ENCODE measurements around the gene KNSTRN.

KNSTRN gene

GRCh38 chr15:40345867-40346578 is 36.5 kb upstream of the KNSTRN start:
- no peak overlapping the region for H3K4me3 ChIP-seq (ENCODE audit: low read depth in 1 of 5, low read length in 5 of 5)
- H3K9ac ChIP-seq (ENCODE audit: low read length in 5 of 5): no peak overlapping the region
- H3K27me3 ChIP-seq (ENCODE audit: control insufficient read depth in 5 of 5, insufficient read depth in 4 of 5, low read length in 5 of 5): peaks cover 0 to 5% (median 0%) of the 10 kb centered on the region in 5 donors
- no peak overlapping the region for H3K27ac ChIP-seq (ENCODE audit: low read depth, low read length)
- H3K9me3 ChIP-seq (ENCODE audit: control insufficient read depth in 5 of 5, low read length in 5 of 5): no peaks in the 10 kb centered on the region
- peaks cover 3 to 26% (median 21%) of the 10 kb centered on the region in 5 donors for H3K4me1 ChIP-seq (ENCODE audit: control insufficient read depth in 5 of 5, insufficient read depth in 5 of 5, low read length in 5 of 5)
- H3K36me3 ChIP-seq (ENCODE audit: control insufficient read depth in 5 of 5, insufficient read depth in 5 of 5, low read length in 5 of 5): no peaks in the 10 kb centered on the region

- Histone ChIP-seq H3K9me3 (ENCODE audit: control insufficient read depth in 5 of 5, low read length in 5 of 5) (no peaks in the 10 kb centered on the region), H3K4me3 (ENCODE audit: low read depth in 1 of 5, low read length in 5 of 5) (no peak overlapping the region), H3K9ac (ENCODE audit: low read length in 5 of 5) (no peak overlapping the region), H3K27me3 (ENCODE audit: control insufficient read depth in 5 of 5, insufficient read depth in 4 of 5, low read length in 5 of 5) (peaks cover 0 to 5% (median 0%) of the 10 kb centered on the region in 5 donors), H3K27ac (ENCODE audit: low read depth, low read length) (no peak overlapping the region), H3K36me3 (ENCODE audit: control insufficient read depth in 5 of 5, insufficient read depth in 5 of 5, low read length in 5 of 5) (no peaks in the 10 kb centered on the region), H3K4me1 (ENCODE audit: control insufficient read depth in 5 of 5, insufficient read depth in 5 of 5, low read length in 5 of 5) (peaks cover 2 to 22% (median 17%) of the 10 kb centered on the region in 5 donors)
Observed at GRCh38 chr15:40346579-40347558, 35.7 kb upstream of the KNSTRN start.

GRCh38 chr15:40347559-40348473 is 34.7 kb upstream of the KNSTRN start:
- H3K27ac ChIP-seq (ENCODE audit: low read depth, low read length): no peak overlapping the region
- no peak overlapping the region for H3K4me3 ChIP-seq (ENCODE audit: low read depth in 1 of 5, low read length in 5 of 5)
- no peaks in the 10 kb centered on the region for H3K9me3 ChIP-seq (ENCODE audit: control insufficient read depth in 5 of 5, low read length in 5 of 5)
- H3K27me3 ChIP-seq (ENCODE audit: control insufficient read depth in 5 of 5, insufficient read depth in 4 of 5, low read length in 5 of 5): peaks cover 0 to 5% (median 0%) of the 10 kb centered on the region in 5 donors
- no peak overlapping the region for H3K9ac ChIP-seq (ENCODE audit: low read length in 5 of 5)
- H3K4me1 ChIP-seq (ENCODE audit: control insufficient read depth in 5 of 5, insufficient read depth in 5 of 5, low read length in 5 of 5): peaks cover 2 to 20% (median 14%) of the 10 kb centered on the region in 5 donors
- no peaks in the 10 kb centered on the region for H3K36me3 ChIP-seq (ENCODE audit: control insufficient read depth in 5 of 5, insufficient read depth in 5 of 5, low read length in 5 of 5)

GRCh38 chr15:40348474-40348870 is 34.0 kb upstream of the KNSTRN start:
- peaks cover 0 to 14% (median 8%) of the 10 kb centered on the region in 5 donors for H3K4me1 ChIP-seq (ENCODE audit: control insufficient read depth in 5 of 5, insufficient read depth in 5 of 5, low read length in 5 of 5)
- no peak overlapping the region for H3K27ac ChIP-seq (ENCODE audit: low read depth, low read length)
- H3K9me3 ChIP-seq (ENCODE audit: control insufficient read depth in 5 of 5, low read length in 5 of 5): no peaks in the 10 kb centered on the region
- H3K27me3 ChIP-seq (ENCODE audit: control insufficient read depth in 5 of 5, insufficient read depth in 4 of 5, low read length in 5 of 5): peaks cover 0 to 7% (median 0%) of the 10 kb centered on the region in 5 donors
- no peaks in the 10 kb centered on the region for H3K36me3 ChIP-seq (ENCODE audit: control insufficient read depth in 5 of 5, insufficient read depth in 5 of 5, low read length in 5 of 5)
- H3K4me3 ChIP-seq (ENCODE audit: low read depth in 1 of 5, low read length in 5 of 5): no peak overlapping the region
- H3K9ac ChIP-seq (ENCODE audit: low read length in 5 of 5): no peak overlapping the region

GRCh38 chr15:40349163-40349562 is 33.4 kb upstream of the KNSTRN start:
- no peak overlapping the region for H3K9ac ChIP-seq (ENCODE audit: low read length in 5 of 5)

GRCh38 chr15:40352281-40352901 is 30.1 kb upstream of the KNSTRN start:
- Histone ChIP-seq H3K9ac (ENCODE audit: low read length in 5 of 5) (no peak overlapping the region), H3K9me3 (ENCODE audit: control insufficient read depth in 5 of 5, low read length in 5 of 5) (no peaks in the 10 kb centered on the region), H3K36me3 (ENCODE audit: control insufficient read depth in 5 of 5, insufficient read depth in 5 of 5, low read length in 5 of 5) (no peaks in the 10 kb centered on the region), H3K4me1 (ENCODE audit: control insufficient read depth in 5 of 5, insufficient read depth in 5 of 5, low read length in 5 of 5) (peaks cover 0 to 14% (median 11%) of the 10 kb centered on the region in 5 donors), H3K27ac (ENCODE audit: low read depth, low read length) (no peak overlapping the region), H3K27me3 (ENCODE audit: control insufficient read depth in 5 of 5, insufficient read depth in 4 of 5, low read length in 5 of 5) (peaks cover 0 to 11% (median 0%) of the 10 kb centered on the region in 5 donors), H3K4me3 (ENCODE audit: low read depth in 1 of 5, low read length in 5 of 5) (no peak overlapping the region)

More at GRCh38 chr15:40349163-40349562, 33.4 kb upstream of the KNSTRN start:
- no peak overlapping the region for H3K4me3 ChIP-seq (ENCODE audit: low read depth in 1 of 5, low read length in 5 of 5)
- H3K4me1 ChIP-seq (ENCODE audit: control insufficient read depth in 5 of 5, insufficient read depth in 5 of 5, low read length in 5 of 5): peaks cover 0 to 12% (median 8%) of the 10 kb centered on the region in 5 donors
- H3K27ac ChIP-seq (ENCODE audit: low read depth, low read length): no peak overlapping the region
- H3K36me3 ChIP-seq (ENCODE audit: control insufficient read depth in 5 of 5, insufficient read depth in 5 of 5, low read length in 5 of 5): no peaks in the 10 kb centered on the region
- peaks cover 0 to 11% (median 0%) of the 10 kb centered on the region in 5 donors for H3K27me3 ChIP-seq (ENCODE audit: control insufficient read depth in 5 of 5, insufficient read depth in 4 of 5, low read length in 5 of 5)
- no peaks in the 10 kb centered on the region for H3K9me3 ChIP-seq (ENCODE audit: control insufficient read depth in 5 of 5, low read length in 5 of 5)

- Histone ChIP-seq H3K4me1 (ENCODE audit: control insufficient read depth in 5 of 5, insufficient read depth in 5 of 5, low read length in 5 of 5) (peaks cover 0 to 25% (median 22%) of the 10 kb centered on the region in 5 donors), H3K4me3 (ENCODE audit: low read depth in 1 of 5, low read length in 5 of 5) (no peak overlapping the region), H3K27me3 (ENCODE audit: control insufficient read depth in 5 of 5, insufficient read depth in 4 of 5, low read length in 5 of 5) (peaks cover 0 to 11% (median 0%) of the 10 kb centered on the region in 5 donors), H3K36me3 (ENCODE audit: control insufficient read depth in 5 of 5, insufficient read depth in 5 of 5, low read length in 5 of 5) (no peaks in the 10 kb centered on the region), H3K9me3 (ENCODE audit: control insufficient read depth in 5 of 5, low read length in 5 of 5) (no peaks in the 10 kb centered on the region), H3K9ac (ENCODE audit: low read length in 5 of 5) (no peak overlapping the region), H3K27ac (ENCODE audit: low read depth, low read length) (no peak overlapping the region)
Observed at GRCh38 chr15:40353697-40354096, 28.8 kb upstream of the KNSTRN start.

- peaks cover 0 to 27% (median 24%) of the 10 kb centered on the region in 5 donors for H3K4me1 ChIP-seq (ENCODE audit: control insufficient read depth in 5 of 5, insufficient read depth in 5 of 5, low read length in 5 of 5)
- H3K27ac ChIP-seq (ENCODE audit: low read depth, low read length): no peak overlapping the region
- no peak overlapping the region for H3K4me3 ChIP-seq (ENCODE audit: low read depth in 1 of 5, low read length in 5 of 5)
- H3K9ac ChIP-seq (ENCODE audit: low read length in 5 of 5): no peak overlapping the region
- H3K9me3 ChIP-seq (ENCODE audit: control insufficient read depth in 5 of 5, low read length in 5 of 5): no peaks in the 10 kb centered on the region
- no peaks in the 10 kb centered on the region for H3K36me3 ChIP-seq (ENCODE audit: control insufficient read depth in 5 of 5, insufficient read depth in 5 of 5, low read length in 5 of 5)
- peaks cover 0 to 15% (median 0%) of the 10 kb centered on the region in 5 donors for H3K27me3 ChIP-seq (ENCODE audit: control insufficient read depth in 5 of 5, insufficient read depth in 4 of 5, low read length in 5 of 5)
Observed at GRCh38 chr15:40354408-40355171, 27.9 kb upstream of the KNSTRN start.

Measured in subcutaneous abdominal adipose tissue (tissue), 5 donors.